ENCODE measurements around the gene SLC25A18. TPM values are rescaled to one million over a fixed set of nuclear protein-coding genes. Genes with fewer than 3 reads are reported as not detected.

SLC25A18 gene
- total RNA-seq, 2 donors from 2014 or later, result 6.9 to 14.3 TPM

- Mint-ChIP-seq H3K27me3 (ENCODE audit: insufficient read depth) (no peaks in the 10 kb centered on the region), H3K36me3 (ENCODE audit: low read depth) (peaks cover 92% of the 10 kb centered on the region), H3K4me1 (peaks cover under 1% of the 10 kb centered on the region), H3K9me3 (peaks cover 12% of the 10 kb centered on the region), H3K4me3 (no peak overlapping the region), H3K27ac (peak overlapping the region; percentile 39)
- H3K27ac ChIP-seq (ENCODE audit: low read depth, low read length), result no peak overlapping the region
- H3K4me1 ChIP-seq (ENCODE audit: control insufficient read depth, insufficient read depth, low read length), result no peaks in the 10 kb centered on the region
- no peaks in the 10 kb centered on the region for H3K27me3 ChIP-seq (ENCODE audit: control insufficient read depth, insufficient read depth, low read length, poor library complexity, severe bottlenecking)
- 99 to 100% methylated on average over 1 to 6 of the region's 6 CpGs for WGBS, 2 experiments (ENCODE audit: insufficient coverage in 1 of 2, insufficient read length in 1 of 2)
- no peak overlapping the region for H3K4me3 ChIP-seq (ENCODE audit: low read length)
- no peak overlapping the region for H3K9ac ChIP-seq (ENCODE audit: extremely low read depth, low read length, poor library complexity, severe bottlenecking)
- peaks cover 24% of the 10 kb centered on the region for H3K9me3 ChIP-seq (ENCODE audit: control insufficient read depth, low read length)
- no peak for TF ChIP-seq CTCF (conservative IDR thresholded peaks at IDR 0.05)
- DNase-seq, result no peak
- peaks cover 89% of the 10 kb centered on the region for H3K36me3 ChIP-seq (ENCODE audit: control insufficient read depth, insufficient read depth, low read length)
These were observed 32.9 kb downstream of the SLC25A18 start for GRCh38 chr22:17596226-17596625.

- peaks cover 88% of the 10 kb centered on the region for H3K36me3 Mint-ChIP-seq (ENCODE audit: low read depth)
These were observed 33.9 kb downstream of the SLC25A18 start for GRCh38 chr22:17597217-17597616.

GRCh38 chr22:17598318-17598717, 35.0 kb downstream of the SLC25A18 start:
- Histone ChIP-seq H3K9ac (ENCODE audit: extremely low read depth, low read length, poor library complexity, severe bottlenecking) (no peak overlapping the region), H3K27me3 (ENCODE audit: control insufficient read depth, insufficient read depth, low read length, poor library complexity, severe bottlenecking) (no peaks in the 10 kb centered on the region), H3K27ac (ENCODE audit: low read depth, low read length) (no peak overlapping the region), H3K36me3 (ENCODE audit: control insufficient read depth, insufficient read depth, low read length) (peaks cover 89% of the 10 kb centered on the region), H3K4me3 (ENCODE audit: low read length) (no peak overlapping the region), H3K4me1 (ENCODE audit: control insufficient read depth, insufficient read depth, low read length) (no peaks in the 10 kb centered on the region), H3K9me3 (ENCODE audit: control insufficient read depth, low read length) (peaks cover 24% of the 10 kb centered on the region)
- H3K27me3 Mint-ChIP-seq (ENCODE audit: insufficient read depth), result no peaks in the 10 kb centered on the region
- peaks cover 12% of the 10 kb centered on the region for H3K9me3 Mint-ChIP-seq
- TF ChIP-seq CTCF (conservative IDR thresholded peaks at IDR 0.05), result no peak
- H3K4me3 Mint-ChIP-seq, result no peak overlapping the region
- WGBS, 2 experiments (ENCODE audit: insufficient coverage in 1 of 2, insufficient read length in 1 of 2), result 85 to 94% methylated on average over 4 of the region's 4 CpGs
- H3K27ac Mint-ChIP-seq, result no peak overlapping the region
- no peaks in the 10 kb centered on the region for H3K4me1 Mint-ChIP-seq
- DNase-seq, result no peak
- H3K36me3 Mint-ChIP-seq (ENCODE audit: low read depth), result peaks cover 84% of the 10 kb centered on the region

More at GRCh38 chr22:17597217-17597616, 33.9 kb downstream of the SLC25A18 start:
- H3K27me3 Mint-ChIP-seq (ENCODE audit: insufficient read depth), result no peaks in the 10 kb centered on the region
- Histone ChIP-seq H3K4me3 (ENCODE audit: low read length) (no peak overlapping the region), H3K9me3 (ENCODE audit: control insufficient read depth, low read length) (peaks cover 24% of the 10 kb centered on the region), H3K27me3 (ENCODE audit: control insufficient read depth, insufficient read depth, low read length, poor library complexity, severe bottlenecking) (no peaks in the 10 kb centered on the region), H3K27ac (ENCODE audit: low read depth, low read length) (no peak overlapping the region), H3K4me1 (ENCODE audit: control insufficient read depth, insufficient read depth, low read length) (no peaks in the 10 kb centered on the region), H3K9ac (ENCODE audit: extremely low read depth, low read length, poor library complexity, severe bottlenecking) (no peak overlapping the region), H3K36me3 (ENCODE audit: control insufficient read depth, insufficient read depth, low read length) (peaks cover 89% of the 10 kb centered on the region)
- DNase-seq, result no peak
- peaks cover 12% of the 10 kb centered on the region for H3K9me3 Mint-ChIP-seq
- no peak overlapping the region for H3K4me3 Mint-ChIP-seq
- H3K27ac Mint-ChIP-seq, result no peak overlapping the region
- TF ChIP-seq CTCF (conservative IDR thresholded peaks at IDR 0.05), result no peak
- no peaks in the 10 kb centered on the region for H3K4me1 Mint-ChIP-seq
- WGBS, 2 experiments (ENCODE audit: insufficient coverage in 1 of 2, insufficient read length in 1 of 2), result 89 to 100% methylated on average over 1 to 2 of the region's 2 CpGs
